ENCODE data around the gene TUFT1.
A peak's percentile ranks its signal among the peaks of the same experiment; 100 is the strongest.
"Not testable (repeated sequence)": the region's sequence is repeated elsewhere in the genome, so short reads cannot be mapped to it uniquely, and the experiment has no call there.

Gene TUFT1

GRCh38 chr1:151584780-151585179 lies 44.7 kb downstream of the TUFT1 start:
- H3K27me3 ChIP-seq (ENCODE audit: control insufficient read depth, insufficient read depth, low read length): no peaks in the 10 kb centered on the region
- no peak overlapping the region for H3K4me3 ChIP-seq (ENCODE audit: low read length)
- no peaks in the 10 kb centered on the region for H3K9me3 ChIP-seq (ENCODE audit: control insufficient read depth, low read depth, low read length)
- no peak overlapping the region for H3K27ac ChIP-seq (ENCODE audit: low read length)
- H3K36me3 ChIP-seq (ENCODE audit: control insufficient read depth, low read depth, low read length): peaks cover 5% of the 10 kb centered on the region
- no peaks in the 10 kb centered on the region for H3K4me1 ChIP-seq (ENCODE audit: control insufficient read depth, low read depth, low read length)
- no peak overlapping the region for H3K9ac ChIP-seq (ENCODE audit: low read length)

- peaks cover 5% of the 10 kb centered on the region for H3K36me3 ChIP-seq (ENCODE audit: control insufficient read depth, low read depth, low read length)
- H3K4me3 ChIP-seq (ENCODE audit: low read length): no peak overlapping the region
- H3K4me1 ChIP-seq (ENCODE audit: control insufficient read depth, low read depth, low read length): no peaks in the 10 kb centered on the region
- no peaks in the 10 kb centered on the region for H3K9me3 ChIP-seq (ENCODE audit: control insufficient read depth, low read depth, low read length)
- no peak overlapping the region for H3K27ac ChIP-seq (ENCODE audit: low read length)
- no peaks in the 10 kb centered on the region for H3K27me3 ChIP-seq (ENCODE audit: control insufficient read depth, insufficient read depth, low read length)
- H3K9ac ChIP-seq (ENCODE audit: low read length): no peak overlapping the region
Observed at GRCh38 chr1:151585622-151586021, 45.5 kb downstream of the TUFT1 start.

DNA sequence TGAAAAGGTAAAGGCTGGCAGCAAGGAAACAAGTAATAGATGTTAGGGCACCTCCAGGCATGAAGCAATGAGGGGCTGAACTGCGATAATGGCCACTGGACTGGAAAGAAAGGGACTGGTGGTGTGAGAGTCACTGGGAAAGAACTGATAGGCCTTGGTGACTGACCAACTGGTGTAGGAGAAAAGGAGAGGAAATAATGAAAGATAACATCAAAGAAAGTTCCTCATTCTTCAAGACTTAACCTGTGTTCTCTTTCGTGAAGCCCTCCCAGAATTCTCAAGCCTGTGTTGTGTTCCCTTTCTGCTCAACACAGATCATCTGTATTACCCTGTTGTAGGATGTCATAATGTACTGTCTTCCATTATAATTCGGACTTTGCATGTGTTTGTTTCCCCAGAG lies 50.9 kb downstream of the TUFT1 start:
- no peaks in the 10 kb centered on the region for H3K9me3 ChIP-seq (ENCODE audit: control insufficient read depth, low read depth, low read length)
- H3K4me3 ChIP-seq (ENCODE audit: low read length): no peak overlapping the region
- no peak overlapping the region for H3K27ac ChIP-seq (ENCODE audit: low read length)
- no peak overlapping the region for H3K9ac ChIP-seq (ENCODE audit: low read length)
- peaks cover 8% of the 10 kb centered on the region for H3K27me3 ChIP-seq (ENCODE audit: control insufficient read depth, insufficient read depth, low read length)
- no peaks in the 10 kb centered on the region for H3K4me1 ChIP-seq (ENCODE audit: control insufficient read depth, low read depth, low read length)
- H3K36me3 ChIP-seq (ENCODE audit: control insufficient read depth, low read depth, low read length): no peaks in the 10 kb centered on the region

- no peaks in the 10 kb centered on the region for H3K36me3 ChIP-seq (ENCODE audit: control insufficient read depth, low read depth, low read length)
- peak overlapping the region; percentile 60 for H3K4me3 ChIP-seq (ENCODE audit: low read length)
- H3K9ac ChIP-seq (ENCODE audit: low read length): peak overlapping the region; percentile 16
- H3K27ac ChIP-seq (ENCODE audit: low read length): no peak overlapping the region
- H3K9me3 ChIP-seq (ENCODE audit: control insufficient read depth, low read depth, low read length): no peaks in the 10 kb centered on the region
- H3K27me3 ChIP-seq (ENCODE audit: control insufficient read depth, insufficient read depth, low read length): peaks cover 8% of the 10 kb centered on the region
- H3K4me1 ChIP-seq (ENCODE audit: control insufficient read depth, low read depth, low read length): no peaks in the 10 kb centered on the region
Observed at GRCh38 chr1:151593730-151594129, 53.6 kb downstream of the TUFT1 start.

DNA sequence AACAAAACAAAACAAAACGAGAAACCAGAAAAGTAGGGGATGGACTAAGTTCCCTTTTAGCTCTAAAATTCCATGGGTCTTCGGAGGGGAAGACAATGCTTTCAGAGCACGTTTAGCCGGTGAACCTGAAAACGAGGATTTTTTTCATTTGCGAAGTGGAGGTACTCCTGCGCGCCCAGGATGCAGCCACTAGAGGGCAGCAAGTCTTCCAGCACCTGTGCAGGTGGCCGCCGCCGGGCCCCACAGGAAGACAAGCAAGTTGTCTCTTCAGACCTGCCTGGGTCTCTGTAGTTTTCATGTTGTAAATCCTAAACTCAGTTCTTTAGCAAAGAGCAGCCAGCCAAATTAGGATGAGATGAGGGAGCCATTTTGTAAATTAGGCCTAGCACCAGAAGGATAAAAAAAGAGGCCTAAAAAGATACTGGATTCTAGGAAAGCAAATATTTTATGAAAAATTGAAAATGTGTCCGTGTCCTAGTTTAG lies 54.1 kb downstream of the TUFT1 start:
- no peaks in the 10 kb centered on the region for H3K9me3 ChIP-seq (ENCODE audit: control insufficient read depth, low read depth, low read length)
- no peak overlapping the region for H3K27ac ChIP-seq (ENCODE audit: low read length)
- H3K27me3 ChIP-seq (ENCODE audit: control insufficient read depth, insufficient read depth, low read length): peaks cover 8% of the 10 kb centered on the region
- peak overlapping the region; percentile 60 for H3K4me3 ChIP-seq (ENCODE audit: low read length)
- H3K4me1 ChIP-seq (ENCODE audit: control insufficient read depth, low read depth, low read length): no peaks in the 10 kb centered on the region
- H3K36me3 ChIP-seq (ENCODE audit: control insufficient read depth, low read depth, low read length): no peaks in the 10 kb centered on the region
- peak overlapping the region; percentile 16 for H3K9ac ChIP-seq (ENCODE audit: low read length)

GRCh38 chr1:151596166-151596953 lies 56.3 kb downstream of the TUFT1 start:
- H3K27ac ChIP-seq (ENCODE audit: low read length): no peak overlapping the region
- H3K9me3 ChIP-seq (ENCODE audit: control insufficient read depth, low read depth, low read length): no peaks in the 10 kb centered on the region
- no peaks in the 10 kb centered on the region for H3K36me3 ChIP-seq (ENCODE audit: control insufficient read depth, low read depth, low read length)
- no peak overlapping the region for H3K9ac ChIP-seq (ENCODE audit: low read length)
- no peak overlapping the region for H3K4me3 ChIP-seq (ENCODE audit: low read length)
- peaks cover 8% of the 10 kb centered on the region for H3K27me3 ChIP-seq (ENCODE audit: control insufficient read depth, insufficient read depth, low read length)
- no peaks in the 10 kb centered on the region for H3K4me1 ChIP-seq (ENCODE audit: control insufficient read depth, low read depth, low read length)

DNA sequence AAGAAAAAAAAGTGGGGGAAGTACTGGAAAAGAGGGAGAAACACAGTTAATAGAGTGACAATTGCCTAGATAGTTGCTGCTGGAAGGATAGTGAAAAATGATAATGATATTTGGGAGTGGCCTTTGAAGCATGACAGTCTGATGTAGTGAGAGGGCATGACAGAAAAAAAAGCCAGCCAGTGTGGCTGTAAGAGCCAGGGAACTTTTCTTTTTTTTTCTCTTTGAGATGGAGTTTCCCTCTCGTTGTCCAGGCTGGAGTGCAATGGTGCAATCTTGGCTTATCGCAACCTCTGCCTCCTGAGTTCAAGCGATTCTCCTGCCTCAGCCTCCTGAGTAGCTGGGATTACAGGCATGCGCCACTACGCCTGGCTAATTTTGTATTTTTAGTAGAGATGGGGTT lies 62.4 kb downstream of the TUFT1 start:
- not testable (repeated sequence) for H3K36me3 ChIP-seq (ENCODE audit: control insufficient read depth, low read depth, low read length); H3K9ac ChIP-seq (ENCODE audit: low read length); H3K4me1 ChIP-seq (ENCODE audit: control insufficient read depth, low read depth, low read length); H3K9me3 ChIP-seq (ENCODE audit: control insufficient read depth, low read depth, low read length); H3K4me3 ChIP-seq (ENCODE audit: low read length); H3K27me3 ChIP-seq (ENCODE audit: control insufficient read depth, insufficient read depth, low read length); H3K27ac ChIP-seq (ENCODE audit: low read length)

GRCh38 chr1:151604291-151604690 lies 64.2 kb downstream of the TUFT1 start:
- Histone ChIP-seq H3K9me3 (ENCODE audit: control insufficient read depth, low read depth, low read length) (no peaks in the 10 kb centered on the region), H3K27ac (ENCODE audit: low read length) (no peak overlapping the region), H3K36me3 (ENCODE audit: control insufficient read depth, low read depth, low read length) (no peaks in the 10 kb centered on the region), H3K9ac (ENCODE audit: low read length) (no peak overlapping the region), H3K27me3 (ENCODE audit: control insufficient read depth, insufficient read depth, low read length) (no peaks in the 10 kb centered on the region), H3K4me3 (ENCODE audit: low read length) (no peak overlapping the region), H3K4me1 (ENCODE audit: control insufficient read depth, low read depth, low read length) (no peaks in the 10 kb centered on the region)

GRCh38 chr1:151606384-151606783 lies 66.3 kb downstream of the TUFT1 start:
- Histone ChIP-seq H3K4me3 (ENCODE audit: low read length) (no peak overlapping the region), H3K36me3 (ENCODE audit: control insufficient read depth, low read depth, low read length) (no peaks in the 10 kb centered on the region), H3K27me3 (ENCODE audit: control insufficient read depth, insufficient read depth, low read length) (no peaks in the 10 kb centered on the region), H3K4me1 (ENCODE audit: control insufficient read depth, low read depth, low read length) (no peaks in the 10 kb centered on the region), H3K9me3 (ENCODE audit: control insufficient read depth, low read depth, low read length) (no peaks in the 10 kb centered on the region), H3K27ac (ENCODE audit: low read length) (no peak overlapping the region), H3K9ac (ENCODE audit: low read length) (no peak overlapping the region)

DNA sequence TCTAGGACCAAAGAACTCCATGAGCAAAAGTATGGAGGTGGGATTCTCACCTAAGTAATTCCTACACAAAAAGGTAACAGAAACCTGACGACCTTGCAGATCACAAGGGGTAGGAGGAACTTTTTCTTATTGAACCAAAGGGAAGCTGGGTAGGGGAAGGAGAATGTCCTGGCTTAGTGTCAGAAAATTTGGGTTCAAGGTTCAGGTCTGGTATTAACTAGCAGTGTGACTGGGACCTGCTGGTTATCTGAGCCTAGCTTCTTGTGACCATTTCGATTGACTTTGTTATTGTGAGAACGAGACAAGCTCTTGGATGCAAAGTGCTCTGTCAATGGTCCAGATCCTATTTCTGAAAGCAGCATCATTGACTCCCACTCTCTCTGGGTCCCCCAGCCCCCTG lies 66.7 kb downstream of the TUFT1 start:
- no peak overlapping the region for H3K9ac ChIP-seq (ENCODE audit: low read length)
- no peaks in the 10 kb centered on the region for H3K36me3 ChIP-seq (ENCODE audit: control insufficient read depth, low read depth, low read length)
- no peaks in the 10 kb centered on the region for H3K27me3 ChIP-seq (ENCODE audit: control insufficient read depth, insufficient read depth, low read length)
- no peak overlapping the region for H3K27ac ChIP-seq (ENCODE audit: low read length)
- H3K9me3 ChIP-seq (ENCODE audit: control insufficient read depth, low read depth, low read length): no peaks in the 10 kb centered on the region
- H3K4me3 ChIP-seq (ENCODE audit: low read length): no peak overlapping the region
- H3K4me1 ChIP-seq (ENCODE audit: control insufficient read depth, low read depth, low read length): no peaks in the 10 kb centered on the region

- Histone ChIP-seq H3K27ac (ENCODE audit: low read length) (no peak overlapping the region), H3K9ac (ENCODE audit: low read length) (no peak overlapping the region), H3K36me3 (ENCODE audit: control insufficient read depth, low read depth, low read length) (no peaks in the 10 kb centered on the region), H3K4me1 (ENCODE audit: control insufficient read depth, low read depth, low read length) (peaks cover 3% of the 10 kb centered on the region), H3K27me3 (ENCODE audit: control insufficient read depth, insufficient read depth, low read length) (no peaks in the 10 kb centered on the region), H3K4me3 (ENCODE audit: low read length) (no peak overlapping the region), H3K9me3 (ENCODE audit: control insufficient read depth, low read depth, low read length) (no peaks in the 10 kb centered on the region)
Observed at GRCh38 chr1:151610142-151610541, 70.0 kb downstream of the TUFT1 start.

DNA sequence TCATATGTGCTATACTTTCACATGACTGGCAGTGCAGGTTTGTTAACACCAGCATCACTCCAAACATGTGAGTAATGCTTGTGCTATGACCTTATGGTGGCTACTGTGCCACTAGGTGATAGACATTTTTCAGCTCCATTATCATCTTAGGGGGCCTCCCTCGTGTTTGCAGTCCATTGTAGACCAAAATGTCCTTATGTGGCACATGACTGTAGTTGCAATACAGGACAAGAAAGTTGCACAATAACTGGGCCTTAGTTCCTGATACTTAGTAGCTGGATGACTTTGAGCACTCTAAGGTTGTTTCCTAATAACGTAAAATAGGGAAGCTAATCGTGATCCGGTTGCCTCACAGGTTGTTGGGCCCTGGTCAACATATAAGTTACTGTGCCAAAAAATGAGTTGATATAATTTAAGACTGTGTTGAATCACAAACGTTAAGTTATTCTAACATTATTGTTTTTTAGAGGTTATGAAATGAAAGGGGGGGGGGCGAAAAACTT lies 71.2 kb downstream of the TUFT1 start:
- H3K27ac ChIP-seq (ENCODE audit: low read length): no peak overlapping the region
- H3K36me3 ChIP-seq (ENCODE audit: control insufficient read depth, low read depth, low read length): no peaks in the 10 kb centered on the region
- H3K4me3 ChIP-seq (ENCODE audit: low read length): peak overlapping the region; percentile 97
- no peaks in the 10 kb centered on the region for H3K27me3 ChIP-seq (ENCODE audit: control insufficient read depth, insufficient read depth, low read length)
- H3K9ac ChIP-seq (ENCODE audit: low read length): no peak overlapping the region
- peaks cover 3% of the 10 kb centered on the region for H3K4me1 ChIP-seq (ENCODE audit: control insufficient read depth, low read depth, low read length)
- H3K9me3 ChIP-seq (ENCODE audit: control insufficient read depth, low read depth, low read length): no peaks in the 10 kb centered on the region
